Left colon (tissue), 2 donors: Measurements from ENCODE around the gene SMIM26. TPM values are rescaled to one million over a fixed set of nuclear protein-coding genes. Genes with fewer than 3 reads are reported as not detected.
"Not testable (repeated sequence)": the region's sequence is repeated elsewhere in the genome, so short reads cannot be mapped to it uniquely, and the experiment has no call there.

Experiments
- ATAC-seq: fragments of 200-7000 bp; cut with Tn5 transposase; one replicate; pipeline ENCODE4 v1.9.1; 2020; ENCODE audit warnings: mild to moderate bottlenecking, moderate library complexity
- DNase-seq, 2 donors: peaks; one replicate each; pipeline ENCODE4 v3.0.0-alpha.2; 2020
- intact Hi-C, 2 donors: fragments of 100-400 bp; cut with DNase I in 1 of 2; cut with micrococcal nuclease in 1 of 2; formaldehyde crosslinking; loops; one replicate each; pipeline versions ENCODE4 v1.11.2 to v1.14.0; 2022; cut with DNase I, micrococcal nuclease
- long read RNA-seq: library from polyadenylated mRNA; unstranded; transcript quantifications from one replicate; pipeline ENCODE4 v2.0.0, GENCODE V29; 2021
- total RNA-seq, 2 donors: library from RNA; stranded (reverse); fragmentation: NEBNext Ultra II Directional; extraction: Animal tissue kit (Norgen Biotek cat#: 25700); gene quantifications; one replicate each; pipeline ENCODE4 v1.2.1, GENCODE V29; 2021
- donor health status: DM: no; HTN: no; CAD: no.
- donor health status: DM: yes; HTN: yes; CAD: no.

The SMIM26 gene, protein sequence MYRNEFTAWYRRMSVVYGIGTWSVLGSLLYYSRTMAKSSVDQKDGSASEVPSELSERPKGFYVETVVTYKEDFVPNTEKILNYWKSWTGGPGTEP
- 10 to 100 TPM; 63.0 to 63.3 TPM for total RNA-seq
- long read RNA-seq, transcript SMIM26-202 (2 exons, 575 nt) = major isoform, 12 of 24 reads
- long read RNA-seq, transcript SMIM26-201 (2 exons, 505 nt) = minor isoform, 11 of 24 reads
- long read RNA-seq, partial matches to known transcripts = 0 of 24 reads
- long read RNA-seq, other reads (novel, unspliced or antisense) = 1 of 24 reads

- DNase-seq (peak; percentile 96 to 97), ATAC-seq (peak; percentile 99)
- intact Hi-C loops = no loop called here
Observed at GRCh38 chr20:18566892-18567738, at the start of gene SMIM26. Gene SMIM26 (plus strand): TSS chr20:18567432. CDS start chr20:18567479, 47 bp downstream.

DNA sequence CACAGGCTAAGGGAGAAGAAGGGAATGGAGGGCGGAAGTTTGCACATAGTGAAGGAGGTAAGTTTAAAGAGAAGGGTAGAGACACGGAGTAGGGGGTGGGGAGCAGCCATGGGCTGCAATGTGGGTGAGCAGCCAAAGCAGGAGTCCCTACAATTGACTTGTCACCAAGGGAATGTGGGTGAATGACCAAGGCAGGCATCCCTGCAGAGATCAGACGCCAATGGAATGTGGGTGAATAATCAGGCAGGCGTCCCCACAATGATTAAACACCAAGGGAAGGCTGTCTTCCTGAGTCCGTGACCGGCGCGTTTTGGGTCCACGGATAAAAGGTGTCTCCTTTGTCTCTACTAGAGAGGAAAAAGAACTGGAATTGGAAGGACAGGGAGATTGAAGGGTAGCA, 45.2 kb upstream of the SMIM26 start:
- ATAC-seq, DNase-seq, intact Hi-C loops: not testable (repeated sequence)

DNA sequence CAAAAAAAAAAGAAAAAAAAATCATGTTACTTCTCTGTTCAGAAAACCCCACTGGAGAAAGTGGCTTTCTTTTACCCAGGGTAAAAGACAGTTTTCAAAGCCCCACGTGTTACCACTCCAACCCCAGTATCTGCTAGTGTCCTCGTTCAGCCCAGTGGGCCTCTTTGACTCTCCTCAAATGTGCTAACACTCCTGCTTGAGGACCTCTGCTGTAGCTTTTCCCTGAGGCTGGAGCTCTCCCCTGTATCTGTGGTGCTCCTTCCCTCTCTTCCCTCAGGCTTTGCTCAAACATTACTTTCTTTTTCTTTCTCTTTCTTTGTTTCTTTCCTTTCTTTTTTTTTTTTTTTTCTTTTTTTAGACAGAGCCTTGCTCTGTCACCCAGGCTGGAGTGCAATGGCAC, 44.2 kb upstream of the SMIM26 start:
- ATAC-seq = no peak
- DNase-seq = no peak
- intact Hi-C loops = no loop called here

DNA sequence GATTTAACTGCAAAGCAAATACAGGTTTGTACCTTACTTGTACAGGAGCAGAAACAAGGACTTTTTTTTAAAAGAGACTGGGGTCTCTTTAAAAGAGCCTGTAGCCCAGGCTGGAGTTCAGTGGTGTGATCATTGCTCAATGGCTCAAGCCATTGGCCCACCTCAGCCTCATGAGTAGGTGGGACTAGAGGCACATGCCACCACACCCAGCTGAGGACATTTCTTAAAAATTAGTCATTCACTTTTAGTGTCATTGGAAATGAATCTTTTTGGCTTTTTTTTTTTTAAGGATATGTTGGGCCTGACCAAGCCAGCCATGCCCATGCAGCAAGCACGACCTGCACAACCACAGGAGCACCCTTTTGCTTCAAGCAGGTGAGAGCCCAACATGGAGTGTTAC, 42.6 kb upstream of the SMIM26 start:
- intact Hi-C loops = no loop called here
- ATAC-seq (no peak), DNase-seq (no peak)

- intact Hi-C loops, ATAC-seq, DNase-seq: not testable (repeated sequence)
Observed at GRCh38 chr20:18526761-18527160, 40.5 kb upstream of the SMIM26 start.

GRCh38 chr20:18527339-18527738, 39.9 kb upstream of the SMIM26 start:
- intact Hi-C loops = no loop called here
- DNase-seq = no peak
- no peak for ATAC-seq

DNA sequence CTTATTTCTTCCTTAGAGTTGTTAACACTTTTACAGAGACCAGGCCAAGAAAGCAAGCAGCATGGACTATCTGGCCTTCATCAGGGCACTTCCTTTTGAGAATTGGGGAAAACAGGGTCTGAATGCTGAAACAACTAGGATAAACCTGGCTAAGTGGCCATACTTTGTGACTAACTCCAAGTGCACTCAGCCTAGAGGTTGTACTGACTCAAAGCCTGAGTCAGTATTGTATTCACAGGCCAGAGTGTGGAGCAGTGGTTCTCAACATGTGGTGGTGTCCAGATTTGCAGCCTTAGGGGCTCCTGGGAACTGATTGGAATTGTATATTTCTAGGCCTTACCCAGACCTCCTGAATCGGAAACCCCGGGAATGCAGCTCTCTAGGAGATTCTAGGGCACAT, 39.4 kb upstream of the SMIM26 start:
- intact Hi-C loops = no loop called here
- ATAC-seq = no peak
- no peak for DNase-seq

DNA sequence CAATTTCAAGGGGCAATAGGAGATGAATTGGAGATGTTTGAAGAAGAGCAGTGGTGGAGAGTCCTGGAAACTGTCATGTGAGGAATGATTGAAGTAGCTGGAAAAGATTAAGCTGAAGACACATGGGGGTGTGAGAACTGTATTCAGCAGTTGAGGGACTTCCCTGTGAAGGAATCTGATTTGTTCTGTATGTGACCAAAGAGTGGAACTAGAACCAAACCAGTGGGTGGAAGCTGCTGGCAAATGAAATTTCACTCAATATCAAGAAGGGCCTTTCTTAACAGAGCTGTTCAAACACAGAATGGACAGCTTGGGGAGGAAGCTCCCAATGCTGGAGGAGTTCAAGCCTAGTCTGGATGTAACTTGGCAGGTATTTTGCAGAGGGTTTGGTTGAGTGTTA, 38.2 kb upstream of the SMIM26 start:
- DNase-seq (no peak), ATAC-seq (no peak)
- intact Hi-C loops = no loop called here

DNA sequence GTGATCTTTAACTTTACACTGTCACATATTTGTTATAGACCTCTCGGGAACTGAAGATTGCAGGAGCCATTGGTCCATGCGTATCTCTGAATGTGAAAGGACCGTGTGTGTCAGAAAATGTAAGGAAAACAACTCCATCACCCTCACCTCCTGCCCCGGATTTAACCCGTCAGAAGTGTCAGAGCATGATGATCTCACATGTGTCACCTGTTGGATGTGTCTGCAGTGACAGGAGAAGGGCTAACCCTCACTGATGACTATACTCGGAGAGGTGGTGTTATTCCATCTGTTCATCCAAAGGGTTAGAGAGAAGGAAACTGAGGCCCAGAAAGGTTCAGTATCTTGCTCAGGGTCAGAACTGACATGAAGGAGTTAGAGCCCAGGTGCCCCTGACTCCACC, 34.6 kb upstream of the SMIM26 start:
- ATAC-seq = no peak
- intact Hi-C loops = no loop called here

DNA sequence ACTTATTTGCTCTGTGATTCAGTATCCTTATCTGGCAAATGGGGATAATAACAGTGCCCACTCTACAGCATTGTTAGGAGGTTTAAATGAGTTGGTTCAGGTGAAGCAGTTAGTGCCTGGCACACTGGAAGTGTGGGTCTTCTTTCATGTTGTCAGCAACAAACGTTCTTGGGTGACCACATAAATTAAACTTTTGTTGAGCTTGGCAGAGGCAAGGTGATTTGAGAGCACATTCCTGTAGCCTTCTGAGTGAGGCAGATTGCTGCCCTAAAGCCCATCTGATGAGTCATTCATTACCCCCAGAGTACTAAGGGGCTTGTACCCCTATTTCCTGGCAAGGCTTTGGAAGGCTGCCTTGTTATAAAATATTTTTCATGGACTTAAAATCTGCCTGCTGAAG, 33.7 kb upstream of the SMIM26 start:
- ATAC-seq (no peak), DNase-seq (no peak)
- intact Hi-C loops = no loop called here

More for the DNA sequence above, 34.6 kb upstream of the SMIM26 start:
- no peak for DNase-seq

DNA sequence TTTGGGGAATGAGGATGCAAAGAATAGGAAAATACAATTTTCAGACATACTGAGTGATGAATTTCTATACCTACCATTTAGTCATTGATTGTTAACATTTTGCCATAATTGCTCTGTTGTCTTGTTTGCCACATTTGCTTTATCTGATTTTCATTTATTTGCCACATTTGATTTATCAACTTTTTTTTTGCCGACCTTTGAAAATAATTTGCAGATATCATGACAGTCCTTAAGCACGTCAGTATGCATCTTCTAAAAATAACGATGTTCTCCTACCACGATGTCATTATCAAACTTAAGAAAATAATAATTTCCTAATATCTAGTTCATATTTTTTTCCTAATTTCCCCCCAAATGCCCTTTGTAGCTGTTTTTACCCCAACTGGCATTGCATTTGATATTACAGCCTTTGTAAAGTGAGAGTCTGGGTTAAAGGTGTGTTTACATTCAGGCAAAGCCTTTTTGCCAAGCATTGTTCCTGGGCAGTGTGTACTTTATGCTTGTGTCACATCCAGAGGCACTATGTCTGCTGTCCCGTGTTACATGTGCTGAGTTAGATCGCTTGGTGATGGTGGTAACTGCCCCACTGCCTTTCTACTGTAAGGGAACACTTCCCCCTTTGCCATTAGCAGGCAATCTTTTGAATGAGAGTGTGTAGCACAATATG, 33.1 kb upstream of the SMIM26 start:
- ATAC-seq (peak; percentile 68), DNase-seq (no peak)
- intact Hi-C loops = no loop called here

DNA sequence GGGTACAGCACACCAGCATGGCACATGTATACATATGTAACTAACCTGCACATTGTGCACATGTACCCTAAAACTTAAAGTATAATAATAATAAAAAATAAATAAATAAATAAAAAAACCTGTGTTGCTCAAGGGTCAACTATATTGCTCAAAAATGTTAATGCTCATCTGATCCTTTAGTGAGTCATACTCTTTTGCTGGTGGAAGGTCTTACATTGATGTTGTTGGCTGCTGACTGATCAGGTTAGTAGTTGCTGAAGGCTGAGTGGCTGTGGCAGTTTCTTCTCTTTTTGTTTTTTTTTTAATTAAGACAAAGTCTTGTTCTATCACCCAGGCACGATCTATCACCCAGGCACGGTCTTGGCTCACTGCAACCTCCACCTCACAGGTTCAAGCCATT, 29.6 kb upstream of the SMIM26 start:
- no peak for ATAC-seq
- no peak for DNase-seq
- intact Hi-C loops = no loop called here

DNA sequence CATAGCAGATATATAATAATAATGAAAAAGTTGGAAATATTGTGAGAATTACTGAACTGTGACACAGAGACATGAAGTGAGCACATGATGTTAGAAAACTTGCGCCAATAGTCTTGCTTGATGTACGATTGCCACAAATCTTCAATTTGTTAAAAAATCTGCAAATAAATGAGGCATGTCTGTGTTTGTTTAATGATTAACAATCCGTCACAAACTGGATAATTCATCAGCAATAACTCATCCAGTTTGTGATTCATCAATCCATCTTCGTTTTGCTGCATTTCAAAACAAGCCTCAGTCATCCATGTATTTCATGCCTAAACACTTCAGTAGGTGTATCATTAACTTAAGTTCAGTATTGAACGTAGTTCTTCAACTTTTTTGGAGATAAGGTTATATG, 25.5 kb upstream of the SMIM26 start:
- intact Hi-C loops = no loop called here
- DNase-seq = no peak
- ATAC-seq = no peak

GRCh38 chr20:18543216-18543615, 24.0 kb upstream of the SMIM26 start:
- no peak for ATAC-seq
- no peak for DNase-seq
- intact Hi-C loops = no loop called here

GRCh38 chr20:18543932-18544331, 23.3 kb upstream of the SMIM26 start:
- ATAC-seq (peak; percentile 84), DNase-seq (peak; percentile 41 to 54)
- intact Hi-C loops = no loop called here

DNA sequence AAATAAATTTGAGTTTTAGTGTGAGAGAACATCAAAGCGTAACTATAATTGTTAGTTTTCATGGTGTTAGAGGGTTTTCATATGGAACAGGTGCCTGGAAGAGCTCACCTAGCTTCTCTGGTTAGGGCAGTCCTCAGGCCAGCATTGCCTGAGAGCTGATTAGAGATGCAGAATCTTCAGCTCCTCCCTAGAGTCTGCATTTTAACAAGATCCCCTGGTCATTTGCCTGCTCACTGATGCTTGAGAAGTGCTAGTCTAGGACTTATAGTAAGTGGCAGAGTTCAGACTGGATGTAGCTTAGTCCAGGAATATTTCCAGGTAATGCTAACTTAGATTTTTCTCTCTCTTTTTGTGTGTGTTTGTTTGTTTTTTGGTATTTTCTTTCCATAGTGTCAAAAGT, 21.7 kb upstream of the SMIM26 start:
- DNase-seq = no peak
- no peak for ATAC-seq
- intact Hi-C loops = no loop called here

- DNase-seq = no peak
- ATAC-seq = no peak
- intact Hi-C loops = no loop called here
Observed at GRCh38 chr20:18548465-18548864, 18.8 kb upstream of the SMIM26 start.

DNA sequence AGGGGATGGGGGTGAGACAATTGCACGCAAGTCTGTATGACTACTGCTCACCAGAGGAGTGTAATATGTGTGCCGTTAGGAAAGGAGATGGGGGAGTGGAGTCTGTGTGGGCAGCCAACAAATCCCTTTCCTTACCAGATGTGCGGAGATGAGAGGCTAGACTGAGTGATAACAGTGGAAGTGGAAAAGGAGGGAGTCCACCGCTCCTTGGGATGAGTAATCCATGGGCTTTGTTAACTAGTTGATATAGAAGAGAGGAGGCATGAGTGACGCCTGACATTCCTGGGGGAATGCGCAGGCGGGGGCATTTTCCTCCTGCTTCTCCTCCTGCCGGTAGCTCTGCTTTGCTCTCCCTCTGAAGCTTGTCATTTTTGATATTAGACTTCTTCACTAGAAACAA, 13.5 kb upstream of the SMIM26 start:
- DNase-seq (no peak), ATAC-seq (no peak)
- intact Hi-C loops = no loop called here

- intact Hi-C loops = no loop called here
- DNase-seq = no peak
- ATAC-seq = peak; percentile 42
Observed at GRCh38 chr20:18567739-18568091, 483 bp downstream of the SMIM26 start.

- intact Hi-C loops = no loop called here
- no peak for DNase-seq
- no peak for ATAC-seq
Observed at GRCh38 chr20:18571009-18571408, 3.8 kb downstream of the SMIM26 start.
